ENCODE measurements around the gene CAMK1D. TPM values are rescaled to one million over a fixed set of nuclear protein-coding genes. Genes with fewer than 3 reads are reported as not detected.

CAMK1D gene
- total and polyA plus RNA-seq, 2 of the 4 experiments (the other 2 are of a cell fraction): 5.0 to 5.3 TPM

DNA sequence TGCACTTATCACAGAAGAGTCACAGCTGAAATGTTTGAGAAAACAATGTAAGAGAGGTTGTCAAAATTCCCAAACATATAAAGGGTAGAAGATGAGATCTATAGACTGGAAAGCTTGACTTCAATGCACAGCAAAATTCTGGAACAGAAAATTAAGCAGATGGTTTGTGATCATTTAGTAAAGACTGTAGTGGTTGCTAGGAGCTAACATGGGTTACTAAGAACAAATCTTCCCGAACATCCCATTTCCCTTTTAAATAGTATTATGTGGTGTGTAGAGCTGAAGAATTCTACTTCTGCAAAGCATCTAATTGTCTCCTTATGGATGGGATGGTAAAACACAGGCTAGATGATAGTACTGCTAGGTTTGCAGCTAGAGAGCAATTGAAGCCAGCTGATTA is 312.3 kb downstream of the CAMK1D start:
- Histone ChIP-seq H2AFZ (replicated peaks; ENCODE audit: low read length, poor library complexity) (no peak overlapping the region), H2BK120ac (ENCODE audit: low read depth, low read length) (no peak overlapping the region), H3K4me1 (ENCODE audit: control insufficient read depth, insufficient read depth, low read length) (no peaks in the 10 kb centered on the region), H3K4ac (ENCODE audit: low read depth, low read length) (no peak overlapping the region), H3K23ac (ENCODE audit: low read depth, low read length) (no peak overlapping the region), H4K5ac (ENCODE audit: low read depth, low read length) (no peak overlapping the region), H2BK20ac (ENCODE audit: low read depth, low read length) (no peak overlapping the region), H3K14ac (replicated peaks; ENCODE audit: low read depth, low read length) (no peak overlapping the region), H3K9me1 (ENCODE audit: insufficient read depth, low read length) (no peaks in the 10 kb centered on the region), H3K27me3 (ENCODE audit: control insufficient read depth, insufficient read depth, low read length) (no peaks in the 10 kb centered on the region), H2BK15ac (ENCODE audit: low read depth, low read length) (no peak overlapping the region), H3K9ac (ENCODE audit: low read depth, low read length) (no peak overlapping the region), H2AK9ac (replicated peaks; ENCODE audit: low read depth, low read length, poor library complexity) (no peak overlapping the region), H3K9me3 (ENCODE audit: control insufficient read depth, insufficient read depth, low read length) (no peaks in the 10 kb centered on the region), H3K36me3 (ENCODE audit: control insufficient read depth, insufficient read depth, low read length) (peaks cover under 1% of the 10 kb centered on the region; the same call in 1 of the 2 replicates), H3K56ac (ENCODE audit: extremely low read depth, insufficient read depth, low read length) (no peak overlapping the region), H2AK5ac (ENCODE audit: low read depth, low read length) (no peak overlapping the region), H4K20me1 (ENCODE audit: insufficient read depth, low read length) (no peaks in the 10 kb centered on the region), H3K4me3 (ENCODE audit: insufficient read depth, low read depth, low read length) (no peak overlapping the region), H3K4me2 (ENCODE audit: low read depth, low read length) (no peak overlapping the region), H3K18ac (ENCODE audit: low read depth, low read length) (no peak overlapping the region), H3K79me1 (ENCODE audit: low read depth in 1 of 2, low read length in 2 of 2) (no peaks in the 10 kb centered on the region), H2BK5ac (ENCODE audit: low read depth, low read length, poor library complexity, severe bottlenecking) (no peak overlapping the region), H4K91ac (ENCODE audit: insufficient read depth, low read depth, low read length) (no peak overlapping the region), H3K27ac (ENCODE audit: insufficient read depth, low read length) (no peak overlapping the region), H4K8ac (ENCODE audit: low read depth in 2 of 2, low read length in 2 of 2) (no peak overlapping the region)
- no TSS peak for BruUV-seq (replicated peaks)
- no CpG with 5 or more reads among the region's 1 CpG for WGBS, 2 experiments (ENCODE audit: extremely low coverage in 2 of 2, insufficient read length in 1 of 2)
- no peak for DNase-seq
- POLR2A ChIA-PET (ENCODE audit: unreplicated experiment): interaction anchor here (0.6 kb wide), 1 partner anchor 14 kb away, joined by 3 read pairs; no protein-coding TSS in a partner anchor
- in situ Hi-C loops (cut with MboI; ENCODE audit: low sequenced_read_pairs): no loop called here
- ATAC-seq (ENCODE audit: low read depth): no peak
- dilution Hi-C loops (cut with HindIII; ENCODE audit: low sequenced_read_pairs, unreplicated experiment): no loop called here
- intact Hi-C loops (cut with micrococcal nuclease): no loop called here
- CTCF ChIA-PET: interaction anchor here (1.0 kb wide), 1 partner anchor 10 kb away, joined by 4 read pairs; no protein-coding TSS in a partner anchor
- no peak for TF ChIP-seq POLR2A (IDR thresholded peaks at IDR 0.05; ENCODE audit: low read depth, low read length)
- no peak for TF ChIP-seq MAFK (IDR thresholded peaks at IDR 0.05; ENCODE audit: low read depth, low read length)
- no peak for TF ChIP-seq CHD1 (IDR thresholded peaks at IDR 0.05; ENCODE audit: low read depth, low read length)

Measured in IMR-90 (cell line).